Neuronal stem cell (in vitro differentiated cells): ENCODE measurements around the gene ZNF385B.

Experiments
- DNase-seq: peaks from one replicate; pipeline ENCODE4 v3.0.0-alpha.2; 2013; ENCODE audit warnings: low spot score
- H2AFZ ChIP-seq: one replicate; pipeline ENCODE4 v1.6.1; 2013; ENCODE audit warnings: mild to moderate bottlenecking, low read length, inconsistent platforms
- H2AK5ac ChIP-seq: 2 replicates; pipeline ENCODE4 v1.6.1; 2013; ENCODE audit warnings: low read depth, mild to moderate bottlenecking, inconsistent platforms, low read length, moderate library complexity, mixed read lengths
- H2BK120ac ChIP-seq: 2 replicates; pipeline ENCODE4 v1.6.1; 2013; ENCODE audit warnings: low read depth, mild to moderate bottlenecking, inconsistent platforms, low read length, moderate library complexity, mixed read lengths
- H2BK12ac ChIP-seq: one replicate; pipeline ENCODE4 v1.6.1; 2013; ENCODE audit warnings: low read length, inconsistent platforms
- H2BK15ac ChIP-seq: 2 replicates; pipeline ENCODE4 v1.6.1; 2013; ENCODE audit warnings: mild to moderate bottlenecking, low read length, inconsistent platforms, mixed read lengths
- H2BK5ac ChIP-seq: one replicate; pipeline ENCODE4 v1.6.1; 2013; ENCODE audit warnings: inconsistent platforms, mild to moderate bottlenecking, low read length, moderate library complexity
- H3K14ac ChIP-seq: one replicate; pipeline ENCODE4 v1.6.1; 2013; ENCODE audit warnings: low read length, inconsistent platforms
- H3K18ac ChIP-seq: 2 replicates; pipeline ENCODE4 v1.6.1; 2013; ENCODE audit warnings: low read length, inconsistent platforms
- H3K23ac ChIP-seq: 2 replicates; pipeline ENCODE4 v1.6.1; 2013; ENCODE audit warnings: low read depth, mild to moderate bottlenecking, mixed read lengths, low read length, inconsistent platforms; ENCODE audit not compliant: poor library complexity
- H3K27ac ChIP-seq: replicated peaks from 3 replicates; pipeline ENCODE4 v1.5.1; 2013; ENCODE audit warnings: low read length, inconsistent platforms
- H3K27me3 ChIP-seq, 3 experiments: 2 replicates each; pipeline ENCODE4 v1.6.1; 2013; ENCODE audit warnings: low read length in 3 of 3, mild to moderate bottlenecking in 2 of 3, inconsistent platforms in 1 of 3, low read depth in 1 of 3, mixed read lengths in 1 of 3, moderate library complexity in 1 of 3; ENCODE audit not compliant: control insufficient read depth in 3 of 3, insufficient read depth in 3 of 3
- H3K36me3 ChIP-seq, 2 donors: replicated peaks in 1 of 2; 2 replicates each; pipeline ENCODE4 v1.6.1; 2013; ENCODE audit warnings: low read length in 2 of 2; ENCODE audit not compliant: control insufficient read depth in 2 of 2, insufficient read depth in 2 of 2
- H3K4ac ChIP-seq: 2 replicates; pipeline ENCODE4 v1.6.1; 2013; ENCODE audit warnings: inconsistent platforms, mild to moderate bottlenecking, low read length, moderate library complexity
- H3K4me1 ChIP-seq, 2 donors: 1 replicate in 1 of 2; 2 replicates in 1 of 2; pipeline ENCODE4 v1.6.1; 2013; ENCODE audit warnings: low read length in 2 of 2, low read depth in 1 of 2; ENCODE audit not compliant: control insufficient read depth in 2 of 2, insufficient read depth in 1 of 2
- H3K4me2 ChIP-seq: one replicate; pipeline ENCODE4 v1.6.1; 2013; ENCODE audit warnings: mild to moderate bottlenecking, low read length, inconsistent platforms; ENCODE audit not compliant: insufficient read depth, poor library complexity, severe bottlenecking
- H3K4me3 ChIP-seq, 2 donors: 2 replicates each; pipeline ENCODE4 v1.5.1; 2013; ENCODE audit warnings: low read length in 2 of 2, mild to moderate bottlenecking in 2 of 2, inconsistent platforms in 1 of 2, moderate library complexity in 1 of 2
- H3K79me1 ChIP-seq: one replicate; pipeline ENCODE4 v1.6.1; 2013; ENCODE audit warnings: low read depth, mild to moderate bottlenecking, inconsistent platforms, low read length, moderate library complexity
- H3K9ac ChIP-seq: one replicate; pipeline ENCODE4 v1.6.1; 2013; ENCODE audit warnings: mild to moderate bottlenecking, low read depth, low read length, inconsistent platforms; ENCODE audit not compliant: poor library complexity
- H3K9me3 ChIP-seq, 2 donors: replicated peaks in 1 of 2; 2 replicates each; pipeline versions ENCODE3 to v1.6.1; 2013; ENCODE audit warnings: low read length in 2 of 2, mild to moderate bottlenecking in 2 of 2, inconsistent platforms in 1 of 2, low read depth in 1 of 2, mixed read lengths in 1 of 2, moderate library complexity in 1 of 2; ENCODE audit not compliant: control insufficient read depth in 2 of 2, insufficient read depth in 1 of 2
- H4K8ac ChIP-seq: one replicate; pipeline ENCODE4 v1.6.1; 2013; ENCODE audit warnings: low read depth, mild to moderate bottlenecking, inconsistent platforms, low read length, moderate library complexity
- H4K91ac ChIP-seq: one replicate; pipeline ENCODE4 v1.6.1; 2013; ENCODE audit warnings: low read length, low read depth, mild to moderate bottlenecking, inconsistent platforms; ENCODE audit not compliant: poor library complexity
- WGBS, 2 donors: extraction: QIAGEN DNeasy Blood & Tissue Kit; methylation state at CpG; one replicate each; pipeline ENCODE4 v1.1.7; 2013; ENCODE audit warnings: missing lambda C conversion rate in 2 of 2, mixed read lengths in 1 of 2; ENCODE audit not compliant: insufficient read length in 2 of 2, insufficient replicate concordance in 1 of 2; ENCODE audit errors: extremely low coverage in 2 of 2; 5-methylcytosine and 5-hydroxymethylcytosine counted together

Gene ZNF385B

DNA sequence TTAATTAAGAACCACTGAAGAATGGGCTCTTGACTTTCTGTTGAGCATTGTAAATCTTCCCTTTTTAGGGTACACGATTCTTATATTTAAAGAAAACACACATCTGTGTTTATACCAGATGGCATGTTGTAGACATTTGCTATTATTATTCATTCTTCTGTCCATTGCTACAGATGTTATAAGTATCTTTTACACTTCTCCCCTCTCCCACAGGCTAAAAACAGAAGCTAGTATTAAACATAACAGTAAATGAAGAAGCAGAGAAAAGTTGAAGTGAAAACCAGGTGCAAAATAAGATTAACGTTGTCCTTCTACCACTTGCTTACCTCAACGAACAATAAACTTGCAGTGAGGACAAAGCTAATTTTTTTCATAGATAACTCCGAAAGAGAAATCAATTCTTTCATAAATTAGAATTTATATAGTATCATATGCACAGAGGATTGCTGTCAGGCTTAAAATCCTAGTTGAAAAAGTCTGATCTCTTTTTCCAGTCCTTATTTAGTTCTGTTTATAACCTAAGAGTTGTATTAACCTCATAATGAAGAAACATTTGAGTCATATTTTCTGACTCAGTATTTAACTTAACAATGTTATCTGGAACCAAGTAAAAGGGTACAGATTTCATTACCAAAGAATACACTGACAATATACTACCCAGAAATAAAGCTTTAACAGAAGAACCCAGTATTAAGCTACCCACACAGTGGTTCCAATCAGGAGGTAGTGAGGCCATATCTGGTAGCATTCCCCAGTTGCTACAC is 16.4 kb upstream of the ZNF385B start:
- Histone ChIP-seq H3K4me2 (no peak overlapping the region), H4K8ac (no peak overlapping the region), H2BK5ac (no peak overlapping the region), H3K79me1 (no peaks in the 10 kb centered on the region), H3K23ac (no peak overlapping the region), H3K4me1 (peaks cover 0 to 7% of the 10 kb centered on the region in 2 donors), H3K18ac (no peak overlapping the region), H3K36me3 (no peaks in the 10 kb centered on the region), H3K4me3 (no peak overlapping the region), H3K4ac (no peak overlapping the region), H4K91ac (no peak overlapping the region), H3K9me3 (no peaks in the 10 kb centered on the region), H3K27me3 (no peaks in the 10 kb centered on the region), H3K27ac (no peak overlapping the region), H3K9ac (no peak overlapping the region), H2BK12ac (no peak overlapping the region), H2AFZ (no peak overlapping the region), H2BK120ac (no peak overlapping the region), H2BK15ac (no peak overlapping the region), H2AK5ac (no peak overlapping the region), H3K14ac (no peak overlapping the region)
- no peak for DNase-seq
- WGBS, 2 donors: no CpG with 5 or more reads among the region's 4 CpGs

DNA sequence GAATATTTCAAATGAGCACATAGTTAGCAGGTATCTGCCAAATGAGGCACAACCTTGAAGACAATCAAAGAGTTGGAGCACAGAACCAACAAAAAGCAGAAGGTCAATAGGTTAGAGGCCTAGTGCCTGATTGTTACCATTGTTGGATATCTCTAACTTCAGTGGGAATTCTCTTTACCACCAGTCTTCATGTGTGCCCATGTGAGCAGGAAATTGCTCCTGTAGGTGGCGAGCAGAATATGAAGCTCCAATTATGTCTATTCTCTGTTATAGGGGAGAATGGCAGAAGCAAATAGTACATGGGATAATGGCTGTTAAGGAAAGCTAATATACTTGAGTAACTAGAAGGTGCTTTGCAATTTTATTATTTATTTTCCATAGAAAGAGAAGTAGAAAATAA is 14.9 kb upstream of the ZNF385B start:
- H2BK5ac ChIP-seq: no peak overlapping the region

DNA sequence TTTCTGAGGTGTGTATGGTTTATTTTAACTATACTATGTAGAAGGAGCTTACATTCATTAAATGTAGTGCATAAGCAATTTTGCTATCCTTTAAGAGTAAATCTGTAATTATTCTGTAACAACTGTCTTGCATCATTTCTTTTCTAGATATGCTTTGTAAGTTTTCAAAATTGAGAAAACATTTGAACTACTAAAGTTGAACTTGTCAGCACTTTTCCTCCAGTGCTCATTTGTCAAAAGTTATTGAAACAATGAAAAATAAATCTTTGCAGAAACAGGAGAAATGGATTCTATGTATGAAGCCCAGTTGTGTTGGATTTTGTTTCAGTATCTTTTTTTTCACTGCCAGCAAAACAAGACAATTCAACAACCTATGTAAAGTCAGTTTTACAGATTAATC is 14.5 kb upstream of the ZNF385B start:
- no peak overlapping the region for H2AFZ ChIP-seq
- H3K18ac ChIP-seq: no peak overlapping the region
- H3K23ac ChIP-seq: no peak overlapping the region
- no peaks in the 10 kb centered on the region for H3K9me3 ChIP-seq
- H3K27me3 ChIP-seq: peaks cover 0 to 8% (median 0%) of the 10 kb centered on the region in 3 experiments
- H3K4me1 ChIP-seq: peaks cover 0 to 4% of the 10 kb centered on the region in 2 donors
- H2BK120ac ChIP-seq: no peak overlapping the region
- no peak overlapping the region for H4K8ac ChIP-seq
- H2BK12ac ChIP-seq: no peak overlapping the region
- DNase-seq: no peak
- no peak overlapping the region for H3K27ac ChIP-seq
- H3K9ac ChIP-seq: no peak overlapping the region
- H3K4ac ChIP-seq: no peak overlapping the region
- H2BK5ac ChIP-seq: no peak overlapping the region
- H4K91ac ChIP-seq: no peak overlapping the region
- no peaks in the 10 kb centered on the region for H3K36me3 ChIP-seq
- no peak overlapping the region for H2BK15ac ChIP-seq
- H2AK5ac ChIP-seq: no peak overlapping the region
- no peak overlapping the region for H3K4me3 ChIP-seq
- H3K14ac ChIP-seq: no peak overlapping the region
- H3K79me1 ChIP-seq: no peaks in the 10 kb centered on the region
- no peak overlapping the region for H3K4me2 ChIP-seq

More for the DNA sequence above, 14.9 kb upstream of the ZNF385B start:
- H2BK15ac ChIP-seq: no peak overlapping the region
- H2AFZ ChIP-seq: no peak overlapping the region
- H3K4me1 ChIP-seq: peaks cover 0 to 4% of the 10 kb centered on the region in 2 donors
- H2BK120ac ChIP-seq: no peak overlapping the region
- no peak overlapping the region for H3K23ac ChIP-seq
- no peak overlapping the region for H2AK5ac ChIP-seq
- H2BK12ac ChIP-seq: no peak overlapping the region
- no peaks in the 10 kb centered on the region for H3K36me3 ChIP-seq
- no peak overlapping the region for H3K4me3 ChIP-seq
- no peak overlapping the region for H3K18ac ChIP-seq
- H3K27ac ChIP-seq: no peak overlapping the region
- no peak for DNase-seq
- no peaks in the 10 kb centered on the region for H3K9me3 ChIP-seq
- H3K4me2 ChIP-seq: no peak overlapping the region
- H4K8ac ChIP-seq: no peak overlapping the region
- no peak overlapping the region for H3K4ac ChIP-seq
- H3K9ac ChIP-seq: no peak overlapping the region
- no CpG with 5 or more reads among the region's 1 CpG for WGBS, 2 donors
- no peak overlapping the region for H4K91ac ChIP-seq
- H3K14ac ChIP-seq: no peak overlapping the region
- peaks cover 0 to 6% (median 0%) of the 10 kb centered on the region in 3 experiments for H3K27me3 ChIP-seq
- no peaks in the 10 kb centered on the region for H3K79me1 ChIP-seq

DNA sequence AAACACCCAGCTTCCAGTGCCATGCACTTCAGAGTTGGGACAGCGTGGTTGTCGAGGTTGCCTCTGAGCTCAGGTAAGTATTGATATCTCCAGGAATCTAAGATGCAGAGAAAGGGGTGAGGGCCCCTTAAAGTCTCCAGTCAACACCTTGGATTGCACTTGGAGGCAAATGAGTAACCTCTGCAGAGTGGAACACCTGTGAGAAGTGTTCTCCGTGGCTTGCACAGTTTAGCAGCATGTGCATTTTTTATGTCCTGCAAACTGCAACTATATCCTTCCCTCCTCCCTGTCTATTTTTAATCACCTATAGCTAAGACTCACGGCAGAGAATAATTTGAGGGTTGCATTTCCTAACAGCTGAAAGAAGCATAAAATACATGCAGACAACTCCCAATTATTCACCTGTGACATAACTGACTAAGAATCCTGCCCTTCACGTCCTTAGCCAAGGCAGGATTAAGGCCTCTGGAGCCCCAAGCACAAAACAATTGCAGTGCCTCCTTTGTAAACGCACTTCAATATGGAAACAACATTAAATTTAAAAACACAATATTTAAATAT is 1.6 kb upstream of the ZNF385B start:
- WGBS, 2 donors: no CpG with 5 or more reads among the region's 6 CpGs
- H3K27me3 ChIP-seq: peaks cover 0 to 89% (median 0%) of the 10 kb centered on the region in 3 experiments
- no peak overlapping the region for H2BK120ac ChIP-seq
- DNase-seq: no peak
- no peak overlapping the region for H2BK15ac ChIP-seq
- H3K79me1 ChIP-seq: peaks cover 2% of the 10 kb centered on the region
- no peak overlapping the region for H3K18ac ChIP-seq
- H3K9ac ChIP-seq: no peak overlapping the region
- H3K4me1 ChIP-seq: peaks cover 2 to 3% of the 10 kb centered on the region in 2 donors
- H3K9me3 ChIP-seq: no peaks in the 10 kb centered on the region
- no peaks in the 10 kb centered on the region for H3K36me3 ChIP-seq
- H3K4me2 ChIP-seq: no peak overlapping the region
- no peak overlapping the region for H3K27ac ChIP-seq
- no peak overlapping the region for H3K4ac ChIP-seq
- no peak overlapping the region for H4K91ac ChIP-seq
- H2BK12ac ChIP-seq: no peak overlapping the region
- H3K4me3 ChIP-seq: no peak overlapping the region
- no peak overlapping the region for H3K23ac ChIP-seq
- no peak overlapping the region for H3K14ac ChIP-seq
- no peak overlapping the region for H2AK5ac ChIP-seq
- no peak overlapping the region for H2BK5ac ChIP-seq
- H4K8ac ChIP-seq: no peak overlapping the region
- no peak overlapping the region for H2AFZ ChIP-seq
